ENCODE results near the gene FAIM2.

The FAIM2 gene

GRCh38 chr12:49824416-49824815 lies 79.3 kb downstream of the FAIM2 start:
- no peak for DNase-seq (ENCODE audit: low read depth)

- DNase-seq (ENCODE audit: low read depth) = no peak
Measured at GRCh38 chr12:49823951-49824350, 79.7 kb downstream of the FAIM2 start.

DNA sequence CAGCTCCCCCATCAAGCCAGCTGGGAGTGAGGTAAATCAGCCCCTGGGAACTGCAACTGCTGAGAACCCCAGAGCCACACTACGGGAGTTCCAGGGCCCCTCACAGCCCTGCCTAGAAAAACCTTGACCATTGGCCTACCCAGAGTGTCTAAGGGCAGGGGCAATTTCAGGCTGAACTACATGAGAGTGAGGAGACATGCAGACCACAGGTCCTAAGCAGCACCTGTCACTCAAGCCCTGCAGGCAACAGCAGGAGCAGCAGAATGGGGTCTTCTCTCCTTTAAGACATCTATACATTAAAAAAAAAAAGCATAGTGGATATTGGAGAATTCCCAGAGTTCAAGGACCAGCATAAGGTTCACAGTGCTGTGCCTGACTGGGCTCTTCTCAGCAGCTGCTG lies 80.3 kb downstream of the FAIM2 start:
- no peak for DNase-seq (ENCODE audit: low read depth)

GRCh38 chr12:49821373-49822287 lies 82.1 kb downstream of the FAIM2 start:
- no peak for DNase-seq (ENCODE audit: low read depth)

DNA sequence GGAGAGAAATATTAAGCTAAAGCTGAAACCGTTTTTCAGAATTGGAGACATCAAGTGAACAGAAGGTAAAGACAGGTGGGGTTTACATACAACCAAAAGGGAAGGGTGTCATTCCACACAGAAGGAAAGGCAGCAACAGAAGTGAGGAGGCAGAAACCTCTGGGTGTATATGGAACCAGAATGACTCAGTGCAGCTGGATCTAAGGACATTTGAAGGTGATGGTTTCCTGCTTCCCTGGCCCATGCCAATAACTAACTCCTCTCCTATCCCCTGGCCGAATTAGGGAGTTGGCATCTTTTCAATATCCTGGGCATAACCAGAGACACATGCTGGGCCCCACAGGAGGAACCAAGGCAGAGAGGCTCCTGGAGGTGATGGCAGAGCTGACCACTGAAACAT lies 83.9 kb downstream of the FAIM2 start:
- no peak for DNase-seq (ENCODE audit: low read depth)

- DNase-seq (ENCODE audit: low read depth) = no peak
Measured at GRCh38 chr12:49818241-49818895, 85.3 kb downstream of the FAIM2 start.

Data from stimulated activated CD8-positive, alpha-beta memory T cell treated with anti-CD3 and anti-CD28 coated beads, Interleukin-15, amount 100 ng/mL, for 1 hour (primary cell).